Peyer's patch (tissue), 4 donors: ENCODE measurements around the gene FBXO47. TPM values are rescaled to one million over a fixed set of nuclear protein-coding genes. Genes with fewer than 3 reads are reported as not detected.
"Not testable (repeated sequence)": the region's sequence is repeated elsewhere in the genome, so short reads cannot be mapped to it uniquely, and the experiment has no call there.

Source experiments
- DNase-seq, 3 donors: peaks; one replicate each; pipeline ENCODE4 v3.0.0-alpha.2; 2017 to 2019
- H3K27ac ChIP-seq, 4 donors: fragments of 200-600 bp; sonication (generic); one replicate each; pipeline ENCODE4 v1.5.1; 2016 to 2019
- H3K27me3 ChIP-seq, 2 donors: fragments of 200-600 bp; sonication (generic); one replicate each; pipeline ENCODE4 v1.5.1; 2019
- H3K36me3 ChIP-seq, 3 donors: fragments of 200-600 bp; sonication (generic); one replicate each; pipeline ENCODE4 v1.5.1; 2016 to 2019
- H3K4me1 ChIP-seq, 4 donors: fragments of 200-600 bp; sonication (generic); one replicate each; pipeline ENCODE4 v1.5.1; 2016 to 2019
- H3K4me3 ChIP-seq, 4 donors: fragments of 200-600 bp; sonication (generic); 1 replicate in 3 of 4; 2 replicates in 1 of 4; pipeline ENCODE4 v1.5.1; 2016 to 2019; ENCODE audit warnings: mild to moderate bottlenecking in 1 of 4
- H3K9me3 ChIP-seq, 4 donors: fragments of 200-600 bp; sonication (generic); one replicate each; pipeline ENCODE4 v1.5.1; 2016 to 2019; ENCODE audit warnings: mild to moderate bottlenecking in 1 of 4
- POLR2A ChIP-seq, 2 donors: fragments of 450-650 bp; IDR thresholded peaks; one replicate each; pipeline ENCODE4 v1.5.1; 2017; ENCODE audit warnings: antibody characterized with exemption in 2 of 2, mild to moderate bottlenecking in 2 of 2, moderate library complexity in 2 of 2
- total RNA-seq, 4 donors: library from RNA; depleted of rRNA; stranded (reverse); fragments of >200 nt; gene quantifications; one replicate each; pipeline ENCODE4 v1.1.0, GENCODE V29; 2016
- TF ChIP-seq, protein P1 (sequence below), 6 experiments: fragments of 450-650 bp in 4 of 6; fragments of 200-600 bp in 2 of 6; sonication (generic) in 1 of 6; IDR thresholded peaks; one replicate each; pipeline ENCODE4 v1.5.1; 2017 to 2019; ENCODE audit warnings: antibody characterized with exemption in 6 of 6, mild to moderate bottlenecking in 3 of 6, moderate library complexity in 1 of 6

The FBXO47 gene
- total RNA-seq, 4 donors from 2014 or later: not detected

DNA sequence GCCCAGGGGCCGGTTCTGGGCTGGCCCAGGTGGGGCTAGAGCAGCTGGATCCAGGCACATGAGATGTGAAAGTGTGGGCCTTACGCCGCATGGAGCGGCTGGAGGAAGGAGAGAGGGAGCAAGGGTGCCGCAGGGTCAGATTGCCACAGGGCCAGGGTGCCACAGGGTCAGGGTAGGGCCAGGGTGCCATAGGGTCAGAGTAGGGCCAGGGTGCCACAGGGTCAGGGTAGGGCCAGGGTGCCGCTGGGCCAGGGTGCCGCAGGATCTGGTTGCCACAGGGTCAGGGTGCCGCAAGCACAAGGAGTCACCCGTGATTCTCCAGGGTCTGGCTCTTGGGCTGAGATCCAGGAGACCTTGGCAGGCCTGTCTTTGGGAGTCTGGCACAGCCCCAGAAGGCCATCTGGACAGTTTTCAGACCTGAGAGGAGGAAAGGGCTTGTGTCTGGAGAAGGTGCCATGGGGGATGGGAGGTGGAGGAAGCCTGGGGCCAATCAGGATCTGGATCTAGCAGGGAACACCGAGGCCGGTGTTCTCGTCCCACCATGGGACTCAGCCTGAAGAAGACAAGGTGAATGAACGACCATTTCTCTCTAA is 54.9 kb downstream of the FBXO47 start:
- Histone ChIP-seq H3K27me3 (no peaks in the 10 kb centered on the region), H3K36me3 (peaks cover 0 to 77% (median 0%) of the 10 kb centered on the region in 3 donors), H3K4me3 (no peak overlapping the region), H3K4me1 (peaks cover 0 to 80% (median 7%) of the 10 kb centered on the region in 4 donors), H3K27ac (peak overlapping the region in 2 of 4 donors; percentile 38 to 45), H3K9me3 (no peaks in the 10 kb centered on the region)
- TF ChIP-seq, protein P1, sequence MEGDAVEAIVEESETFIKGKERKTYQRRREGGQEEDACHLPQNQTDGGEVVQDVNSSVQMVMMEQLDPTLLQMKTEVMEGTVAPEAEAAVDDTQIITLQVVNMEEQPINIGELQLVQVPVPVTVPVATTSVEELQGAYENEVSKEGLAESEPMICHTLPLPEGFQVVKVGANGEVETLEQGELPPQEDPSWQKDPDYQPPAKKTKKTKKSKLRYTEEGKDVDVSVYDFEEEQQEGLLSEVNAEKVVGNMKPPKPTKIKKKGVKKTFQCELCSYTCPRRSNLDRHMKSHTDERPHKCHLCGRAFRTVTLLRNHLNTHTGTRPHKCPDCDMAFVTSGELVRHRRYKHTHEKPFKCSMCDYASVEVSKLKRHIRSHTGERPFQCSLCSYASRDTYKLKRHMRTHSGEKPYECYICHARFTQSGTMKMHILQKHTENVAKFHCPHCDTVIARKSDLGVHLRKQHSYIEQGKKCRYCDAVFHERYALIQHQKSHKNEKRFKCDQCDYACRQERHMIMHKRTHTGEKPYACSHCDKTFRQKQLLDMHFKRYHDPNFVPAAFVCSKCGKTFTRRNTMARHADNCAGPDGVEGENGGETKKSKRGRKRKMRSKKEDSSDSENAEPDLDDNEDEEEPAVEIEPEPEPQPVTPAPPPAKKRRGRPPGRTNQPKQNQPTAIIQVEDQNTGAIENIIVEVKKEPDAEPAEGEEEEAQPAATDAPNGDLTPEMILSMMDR (IDR thresholded peaks at IDR 0.05): no peak
- no peak for TF ChIP-seq POLR2A (IDR thresholded peaks at IDR 0.05)
- DNase-seq: peak in 2 of 3 donors; percentile 47 to 48

DNA sequence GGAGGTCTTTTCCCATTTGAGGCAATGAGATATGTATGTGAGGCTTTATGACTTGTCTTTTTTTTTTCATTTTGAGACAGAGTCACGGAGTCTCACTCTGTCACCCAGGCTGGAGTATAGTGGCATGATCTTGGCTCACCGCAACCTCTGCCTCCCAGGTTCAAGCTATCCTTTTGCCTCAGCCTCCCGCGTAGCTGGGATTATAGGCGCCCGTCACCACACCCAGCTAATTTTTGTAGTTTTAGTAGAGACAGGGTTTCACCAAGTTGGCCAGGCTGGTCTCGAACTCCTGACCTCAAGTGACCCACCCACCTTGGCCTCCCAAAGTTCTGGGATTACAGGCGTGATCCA is 55.5 kb downstream of the FBXO47 start:
- DNase-seq, H3K4me3 ChIP-seq, H3K27ac ChIP-seq, H3K27me3 ChIP-seq, H3K9me3 ChIP-seq: not testable (repeated sequence)
- H3K36me3 ChIP-seq: peaks cover 0 to 71% (median 0%) of the 10 kb centered on the region in 3 donors
- H3K4me1 ChIP-seq: peaks cover 0 to 86% (median 7%) of the 10 kb centered on the region in 4 donors

DNA sequence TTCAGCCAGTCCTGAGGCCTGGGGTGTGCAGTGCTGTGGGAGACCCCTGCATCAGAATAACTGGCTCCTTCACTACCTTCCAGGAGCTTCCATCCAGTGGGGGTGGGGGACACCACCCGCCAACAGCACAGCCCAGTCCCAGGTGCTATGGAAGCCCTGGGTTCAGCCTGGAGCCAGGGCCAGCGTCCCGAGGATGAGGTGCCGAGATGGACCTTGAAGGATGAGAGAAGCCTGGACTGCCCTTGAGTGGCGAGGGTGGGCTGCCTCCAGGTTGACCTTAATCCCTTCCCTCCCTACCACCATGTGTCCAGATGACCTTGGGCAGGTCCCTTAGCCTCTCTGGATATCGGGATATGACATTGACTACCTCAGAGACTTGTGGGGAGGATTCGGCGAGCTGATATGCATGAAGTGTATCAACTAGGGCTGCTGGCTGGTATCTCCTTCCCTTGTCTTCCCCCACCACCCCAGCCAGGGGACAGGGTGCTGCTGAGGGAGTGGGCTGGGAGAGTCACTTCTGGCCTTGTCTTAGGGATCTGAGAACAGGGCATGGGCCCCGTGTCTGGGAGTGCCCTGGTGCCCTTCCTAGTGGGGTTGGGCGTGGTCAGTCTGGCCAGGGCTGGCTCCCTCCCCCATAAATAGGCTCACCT is 56.0 kb downstream of the FBXO47 start:
- Histone ChIP-seq H3K4me3 (no peak overlapping the region), H3K4me1 (peaks cover 0 to 91% (median 7%) of the 10 kb centered on the region in 4 donors), H3K36me3 (peaks cover 0 to 66% (median 0%) of the 10 kb centered on the region in 3 donors), H3K27ac (peak overlapping the region in 1 of 4 donors; percentile 49), H3K27me3 (no peaks in the 10 kb centered on the region), H3K9me3 (no peaks in the 10 kb centered on the region)
- DNase-seq: peak in 2 of 3 donors; percentile 41
- TF ChIP-seq POLR2A (IDR thresholded peaks at IDR 0.05): no peak
- TF ChIP-seq, protein P1 (IDR thresholded peaks at IDR 0.05): no peak

DNA sequence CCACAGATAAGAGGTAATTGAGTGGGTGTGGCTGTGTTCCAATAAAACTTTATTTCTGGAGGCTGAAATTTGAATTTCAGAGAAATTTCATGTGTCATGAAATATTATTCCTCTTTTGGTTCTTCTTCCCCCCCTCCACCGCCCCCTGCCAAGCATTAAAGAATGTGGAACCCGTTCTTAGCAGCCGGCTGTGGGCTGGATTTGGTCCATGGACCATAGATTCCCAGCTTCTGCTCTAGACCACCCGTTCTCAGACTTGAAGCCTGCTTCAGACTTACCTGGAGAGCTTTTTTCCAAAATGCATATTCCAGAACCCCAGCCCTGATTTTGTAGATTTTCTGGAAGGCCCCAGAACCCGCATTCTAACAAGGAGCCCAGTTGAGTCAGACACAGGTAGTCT is 56.9 kb downstream of the FBXO47 start:
- Histone ChIP-seq H3K9me3 (no peaks in the 10 kb centered on the region), H3K27ac (no peak overlapping the region), H3K4me3 (no peak overlapping the region), H3K36me3 (peaks cover 0 to 65% (median 0%) of the 10 kb centered on the region in 3 donors), H3K27me3 (no peaks in the 10 kb centered on the region), H3K4me1 (peaks cover 0 to 95% (median 6%) of the 10 kb centered on the region in 4 donors)
- no peak for TF ChIP-seq POLR2A (IDR thresholded peaks at IDR 0.05)
- peak in 1 of 3 donors; percentile 30 for DNase-seq

DNA sequence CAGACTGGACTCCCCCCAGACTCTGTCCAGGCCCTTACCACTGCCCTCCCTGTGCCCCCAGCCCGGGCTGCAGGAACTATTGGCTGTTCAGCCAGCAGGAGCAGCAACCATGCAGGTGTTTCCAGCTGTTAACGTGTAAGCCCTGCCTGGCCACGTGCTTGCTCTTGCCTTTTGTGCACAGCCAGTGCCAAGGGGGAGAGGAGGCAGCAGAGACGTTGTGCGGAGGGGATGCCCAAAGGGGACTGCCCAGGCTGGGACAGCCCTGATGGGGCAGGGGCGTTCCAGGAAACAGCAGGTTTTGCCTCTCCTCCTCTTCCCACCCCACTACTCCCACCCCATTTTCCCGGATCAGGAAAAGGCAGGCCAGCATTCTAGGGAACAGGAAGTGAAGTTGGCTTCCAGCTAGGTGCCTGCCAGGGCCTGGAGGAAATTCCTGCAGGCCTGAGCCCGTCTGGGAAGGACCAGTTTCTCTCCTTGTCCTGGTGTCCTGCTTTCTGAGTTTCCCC is 58.5 kb downstream of the FBXO47 start:
- DNase-seq: peak in 1 of 3 donors; percentile 51
- no peak overlapping the region for H3K4me3 ChIP-seq
- H3K27ac ChIP-seq: peak overlapping the region in 3 of 4 donors; percentile 30 to 42 (median 36)
- TF ChIP-seq POLR2A (IDR thresholded peaks at IDR 0.05): no peak
- TF ChIP-seq, protein P1 (IDR thresholded peaks at IDR 0.05): no peak
- H3K36me3 ChIP-seq: peaks cover 0 to 65% (median 0%) of the 10 kb centered on the region in 3 donors
- H3K9me3 ChIP-seq: no peaks in the 10 kb centered on the region
- H3K27me3 ChIP-seq: no peaks in the 10 kb centered on the region
- peaks cover 0 to 79% (median 3%) of the 10 kb centered on the region in 4 donors for H3K4me1 ChIP-seq

DNA sequence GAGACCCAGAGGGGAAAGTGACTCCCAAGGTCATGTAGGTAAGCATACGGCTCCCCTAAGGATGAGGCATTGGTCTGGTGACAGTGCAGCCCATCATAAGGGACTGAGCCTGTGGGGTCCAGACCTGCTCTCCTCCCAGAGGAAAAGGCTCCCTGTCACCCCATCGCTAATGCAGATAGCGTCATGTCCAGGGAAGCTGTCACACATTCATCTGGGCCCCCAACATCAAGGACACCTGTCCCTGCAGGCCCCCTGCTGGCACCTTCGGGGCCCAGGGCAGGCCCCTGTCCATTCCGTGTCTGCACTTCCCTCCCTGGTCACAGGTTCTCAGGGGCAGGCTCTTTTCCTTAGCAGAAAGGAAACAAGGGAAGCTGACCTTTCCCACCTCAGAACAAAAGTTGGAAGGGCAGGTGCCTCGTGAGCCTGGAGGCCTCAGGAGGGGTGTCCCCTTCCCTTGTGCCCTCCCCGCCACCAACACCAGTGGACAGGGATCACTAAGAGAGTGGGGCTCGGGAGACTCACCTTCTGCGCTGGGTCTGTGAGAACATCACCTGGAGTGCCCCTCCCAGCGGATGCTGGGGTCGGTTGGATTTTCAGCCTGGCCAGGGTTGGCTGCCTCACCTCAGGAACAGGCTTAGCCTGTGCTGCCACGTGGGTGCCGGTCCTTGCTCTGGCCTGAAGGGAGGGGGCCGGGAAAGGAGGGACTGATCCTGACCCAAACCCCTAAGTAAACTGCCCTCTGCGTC is 59.1 kb downstream of the FBXO47 start:
- Histone ChIP-seq H3K27me3 (no peaks in the 10 kb centered on the region), H3K4me3 (no peak overlapping the region), H3K4me1 (peaks cover 0 to 79% (median 3%) of the 10 kb centered on the region in 4 donors), H3K9me3 (no peaks in the 10 kb centered on the region), H3K27ac (peak overlapping the region in 3 of 4 donors; percentile 30 to 46 (median 42)), H3K36me3 (peaks cover 0 to 65% (median 0%) of the 10 kb centered on the region in 3 donors)
- DNase-seq: peak in 1 of 3 donors; percentile 44
- no peak for TF ChIP-seq POLR2A (IDR thresholded peaks at IDR 0.05)
- TF ChIP-seq, protein P1 (IDR thresholded peaks at IDR 0.05): no peak
